8988T (cell line): Measurements from ENCODE around the gene HLA-DOA.
A peak's percentile ranks its signal among the peaks of the same experiment; 100 is the strongest.

Experiments used
- DNase-seq: peaks from one replicate; pipeline ENCODE4 v3.0.0; 2011

HLA-DOA gene

DNA sequence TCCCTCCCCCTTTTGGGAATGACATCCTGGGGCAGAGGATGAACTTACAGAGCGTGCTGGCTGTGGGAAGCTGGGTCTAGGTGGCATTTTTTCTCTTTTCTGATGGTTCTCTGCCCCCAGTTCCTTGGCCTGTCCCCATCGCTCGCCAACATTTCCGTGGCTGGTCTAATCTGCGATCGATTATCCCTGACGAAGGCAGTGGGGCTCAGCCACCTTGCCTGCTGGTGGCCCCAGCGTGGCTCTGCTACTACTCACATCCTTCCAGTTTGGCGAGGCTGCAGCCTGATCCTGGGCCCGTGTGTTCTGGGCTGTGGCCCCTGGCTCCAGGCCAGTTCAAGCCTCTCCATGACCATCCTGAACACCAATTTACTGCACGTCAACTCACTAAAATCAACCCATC lies 6.4 kb upstream of the HLA-DOA start:
- DNase-seq: no peak

DNA sequence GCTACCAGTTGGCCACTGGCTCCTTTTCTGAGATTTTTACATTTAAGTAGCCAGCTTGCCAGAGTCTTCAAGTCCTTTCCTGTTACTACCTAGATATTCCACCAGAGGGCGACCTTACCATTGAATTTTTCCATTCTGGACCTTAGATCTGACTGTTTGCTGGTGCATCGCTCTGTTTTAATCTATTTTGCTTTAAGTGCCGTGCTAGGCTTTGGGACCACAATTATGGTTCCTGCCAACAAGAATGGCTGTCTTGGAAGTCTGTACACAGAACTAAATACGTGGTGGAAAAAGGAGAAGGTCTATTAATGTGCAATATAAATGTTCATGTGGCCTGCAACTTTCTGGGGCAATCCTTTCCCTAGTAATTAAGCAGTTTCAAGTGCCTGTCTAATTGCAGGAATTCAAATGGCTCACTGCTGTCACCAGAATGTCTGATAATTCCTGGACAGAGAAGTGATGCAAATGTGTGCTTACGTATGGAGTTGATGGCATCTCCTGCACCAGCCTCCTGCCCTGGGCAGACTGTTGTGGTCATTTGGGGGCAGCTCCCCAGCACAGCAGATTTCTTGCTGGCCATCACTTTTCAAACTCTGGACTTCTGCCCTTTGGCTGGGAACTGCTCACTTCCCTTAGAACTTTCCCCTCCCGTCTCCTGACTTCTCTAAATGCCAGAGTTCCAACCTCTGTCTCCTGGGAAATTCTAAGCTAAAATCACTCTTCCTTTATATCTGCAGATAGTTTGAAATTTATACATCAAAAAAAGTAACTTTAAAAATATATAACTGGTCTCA lies 5.6 kb upstream of the HLA-DOA start:
- peak; percentile 38 for DNase-seq

DNA sequence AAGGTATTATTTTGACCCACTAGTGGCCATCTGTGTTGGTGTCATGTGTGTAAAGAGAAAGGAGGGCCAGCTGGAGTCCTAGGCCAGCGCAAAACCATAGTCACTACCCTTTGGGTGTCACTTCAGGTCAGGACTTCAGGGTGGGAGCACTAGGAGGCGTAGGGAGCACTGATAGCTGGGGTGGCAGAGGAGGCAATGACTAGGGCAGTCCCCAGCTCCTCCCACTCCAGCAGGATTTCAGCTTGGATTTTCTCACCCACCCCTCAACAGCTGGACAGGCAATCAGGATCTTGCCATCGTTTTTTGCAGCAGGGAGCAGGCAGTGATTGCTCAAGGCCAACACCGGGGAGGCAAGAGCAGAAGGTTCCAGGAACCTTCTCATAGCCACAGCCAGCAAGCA lies 4.2 kb upstream of the HLA-DOA start:
- no peak for DNase-seq

DNA sequence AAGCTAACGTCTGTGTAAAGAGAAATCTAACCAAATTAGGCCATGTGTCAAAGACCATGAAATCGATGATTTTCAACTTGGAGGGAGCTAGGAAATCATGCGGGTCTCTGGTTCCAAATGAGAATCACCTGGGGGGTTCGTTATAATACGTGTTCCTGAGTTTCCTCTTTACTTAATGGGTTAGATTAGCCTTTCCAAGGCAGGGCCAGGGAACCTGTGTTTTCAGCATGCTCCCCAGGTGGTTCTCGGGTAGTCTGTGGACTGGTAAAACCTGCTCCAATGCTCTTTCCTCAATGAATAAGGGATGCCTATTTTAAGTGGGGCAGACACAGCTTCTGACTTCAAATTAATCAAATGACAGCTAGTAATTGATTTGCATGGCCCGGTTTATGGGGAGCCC lies 965 bp upstream of the HLA-DOA start:
- no peak for DNase-seq

DNA sequence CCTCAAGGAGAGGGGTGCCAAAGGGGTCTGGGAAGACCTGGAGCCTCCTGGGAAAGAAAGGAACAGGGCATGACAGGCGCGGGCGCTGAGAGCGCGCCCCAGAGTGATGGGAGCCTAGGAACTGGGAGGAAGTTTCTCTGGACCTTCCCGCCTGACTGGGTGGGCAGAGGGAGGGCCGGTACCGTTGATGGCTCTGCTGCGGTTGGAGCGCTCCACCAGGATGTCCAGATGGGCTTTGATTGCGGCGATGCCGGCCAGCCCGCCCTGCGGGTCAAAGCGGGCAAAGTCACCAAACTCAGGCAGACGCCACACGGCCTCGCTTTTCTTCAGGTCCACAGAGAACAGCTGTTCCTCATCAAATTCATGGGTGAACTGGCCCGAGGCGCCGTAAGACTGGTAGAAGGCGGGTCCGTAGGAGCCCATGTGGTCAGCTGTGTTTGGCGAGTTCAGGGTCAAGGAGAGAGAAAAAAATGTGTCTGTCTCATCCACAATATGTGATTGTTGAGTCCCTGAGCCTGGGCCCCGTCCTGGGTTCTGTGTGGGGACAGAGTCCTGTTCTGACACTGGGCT lies 1.5 kb downstream of the HLA-DOA start:
- DNase-seq: no peak

DNA sequence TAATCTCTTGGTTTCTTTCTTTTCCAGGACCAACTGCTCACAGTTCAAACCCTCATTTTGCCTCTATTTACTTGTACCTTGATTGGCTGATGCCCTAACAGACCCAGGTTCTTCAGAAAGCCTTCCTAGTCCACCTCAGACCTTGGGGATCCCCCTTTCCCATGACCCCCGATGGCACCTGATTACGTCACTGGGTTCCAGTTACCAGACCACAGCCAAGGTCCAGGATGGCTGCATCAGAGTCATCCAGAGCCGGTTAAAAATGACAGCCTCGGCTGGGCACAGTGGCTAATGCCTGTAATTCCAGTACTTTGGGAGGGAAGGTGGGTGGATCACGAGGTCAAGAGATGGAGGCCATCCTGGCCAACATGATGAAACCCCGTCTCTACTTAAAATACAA lies 4.5 kb downstream of the HLA-DOA start:
- no peak for DNase-seq

DNA sequence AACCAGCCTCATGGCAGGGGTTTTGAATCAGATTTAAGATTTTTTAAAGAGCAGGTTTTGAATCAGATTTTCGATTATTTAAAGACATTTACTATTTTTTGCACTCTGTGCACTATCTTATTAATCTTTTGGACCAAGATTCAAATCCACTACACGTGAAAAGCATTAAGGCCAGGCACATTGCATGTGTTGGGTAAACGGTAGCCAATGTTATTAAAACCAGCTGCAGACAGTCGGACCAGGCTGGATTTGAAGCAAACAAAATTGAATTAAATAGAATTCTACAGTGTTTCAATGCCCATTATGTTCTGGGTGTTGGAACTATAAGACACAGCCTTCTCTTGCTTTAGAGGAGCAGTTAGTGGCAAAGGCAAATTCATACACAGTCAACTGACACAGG lies 7.7 kb downstream of the HLA-DOA start:
- no peak for DNase-seq

DNA sequence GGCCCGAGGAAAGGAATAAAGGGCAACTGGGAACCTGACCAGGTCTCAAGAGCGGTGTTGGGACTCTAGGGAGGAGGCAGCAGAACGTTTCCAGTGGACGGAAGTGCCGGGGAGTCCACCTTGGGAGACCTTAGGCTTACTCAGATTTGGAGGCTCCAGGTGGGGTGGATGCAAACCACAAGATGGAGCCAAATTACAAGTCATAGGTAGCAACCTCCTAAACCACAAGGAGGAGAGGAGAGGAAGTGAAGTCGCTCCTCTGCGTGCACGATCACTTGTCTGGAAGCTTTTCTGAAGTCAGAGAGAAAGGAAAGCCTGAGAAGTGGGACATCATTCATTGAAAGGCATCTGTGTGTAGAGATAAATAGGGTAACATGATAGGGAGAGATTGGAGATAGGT lies 9.3 kb downstream of the HLA-DOA start:
- DNase-seq: peak; percentile 32

- DNase-seq: no peak
Measured at GRCh38 chr6:32995448-32995847, 13.9 kb downstream of the HLA-DOA start.

DNA sequence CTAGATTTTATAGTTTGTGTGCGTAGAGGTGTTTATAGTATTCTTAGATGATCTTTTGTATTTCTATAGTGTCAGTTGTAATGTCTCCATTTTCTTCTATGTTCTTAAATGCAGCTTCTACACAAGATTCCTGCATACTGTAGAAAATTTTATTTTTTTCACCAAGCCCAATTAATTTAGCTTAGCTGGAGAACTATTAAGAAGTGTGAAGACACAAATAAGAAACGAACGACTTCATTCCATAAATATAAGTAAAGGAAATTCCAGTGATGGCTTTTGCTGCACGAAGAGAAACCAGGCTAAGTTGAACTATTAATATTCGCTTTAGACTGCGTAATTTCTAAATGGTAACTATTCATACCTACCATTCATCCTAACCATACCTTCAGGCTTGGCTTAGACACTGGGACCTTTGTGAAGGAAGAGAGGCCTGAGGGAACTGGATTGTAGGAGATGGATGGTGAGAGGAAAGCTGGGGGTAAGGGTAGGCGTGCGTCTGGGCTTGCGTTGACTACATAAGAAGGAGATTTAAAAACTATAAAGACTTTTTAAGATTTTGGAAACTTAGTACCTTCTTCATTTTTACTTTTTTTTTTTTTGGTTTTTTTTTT lies 15.9 kb downstream of the HLA-DOA start:
- no peak for DNase-seq

- no peak for DNase-seq
Measured at GRCh38 chr6:32991972-32992371, 17.4 kb downstream of the HLA-DOA start.

DNA sequence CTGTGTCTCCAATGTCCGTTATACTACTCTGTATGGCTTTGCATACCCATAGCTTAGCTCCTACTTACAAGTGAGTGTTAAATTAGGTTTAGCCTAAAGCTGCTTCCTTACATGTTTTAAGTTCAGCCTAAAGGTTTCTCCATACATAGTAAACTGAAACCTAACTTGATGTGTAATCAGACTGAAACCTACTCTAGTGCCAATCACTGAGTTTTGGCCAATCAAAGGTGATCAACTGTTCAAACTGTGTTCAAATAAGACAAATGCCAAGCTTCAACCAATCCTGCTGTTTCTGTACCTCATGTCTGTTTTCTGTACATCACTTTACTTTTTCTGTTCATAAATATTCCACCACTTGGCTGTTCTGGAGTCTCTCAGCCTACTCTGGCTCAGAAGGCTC lies 20.0 kb downstream of the HLA-DOA start:
- no peak for DNase-seq

DNA sequence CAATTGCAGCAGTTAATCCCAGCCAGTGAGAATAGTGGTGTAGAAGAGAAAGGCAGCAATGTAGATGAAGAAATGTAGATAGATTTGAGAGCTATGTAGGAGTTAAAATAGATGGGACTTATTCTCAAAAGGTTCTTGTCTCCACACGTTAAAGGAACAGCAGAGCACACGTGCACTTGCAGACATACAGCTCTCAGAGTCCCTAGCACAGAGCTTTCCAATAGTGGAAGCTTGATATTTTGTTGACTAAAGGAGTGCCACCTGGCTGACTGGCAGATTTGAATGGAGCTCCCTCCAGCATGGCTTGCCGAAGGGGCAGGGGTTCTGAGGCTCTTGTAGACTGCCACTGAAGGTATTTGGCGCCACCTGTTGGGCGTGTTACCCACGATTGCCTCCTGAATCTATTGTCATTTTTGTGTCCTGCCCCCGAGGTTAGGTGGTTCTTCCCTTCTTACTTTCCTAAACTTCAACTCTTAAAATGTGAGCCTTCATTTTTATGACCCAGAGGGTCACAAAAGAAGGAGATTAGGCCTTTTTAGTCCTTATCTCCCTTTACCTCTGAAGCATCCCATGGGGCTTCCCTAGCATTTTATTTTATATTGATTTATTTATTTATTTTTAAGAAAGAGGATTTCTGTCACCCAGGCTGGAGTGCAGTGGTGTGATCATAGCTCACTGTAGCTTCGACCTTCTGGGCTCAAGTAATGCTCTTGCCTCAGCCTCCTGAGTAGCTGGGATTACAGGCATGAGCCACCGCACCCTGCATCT lies 24.6 kb downstream of the HLA-DOA start:
- DNase-seq: no peak

DNA sequence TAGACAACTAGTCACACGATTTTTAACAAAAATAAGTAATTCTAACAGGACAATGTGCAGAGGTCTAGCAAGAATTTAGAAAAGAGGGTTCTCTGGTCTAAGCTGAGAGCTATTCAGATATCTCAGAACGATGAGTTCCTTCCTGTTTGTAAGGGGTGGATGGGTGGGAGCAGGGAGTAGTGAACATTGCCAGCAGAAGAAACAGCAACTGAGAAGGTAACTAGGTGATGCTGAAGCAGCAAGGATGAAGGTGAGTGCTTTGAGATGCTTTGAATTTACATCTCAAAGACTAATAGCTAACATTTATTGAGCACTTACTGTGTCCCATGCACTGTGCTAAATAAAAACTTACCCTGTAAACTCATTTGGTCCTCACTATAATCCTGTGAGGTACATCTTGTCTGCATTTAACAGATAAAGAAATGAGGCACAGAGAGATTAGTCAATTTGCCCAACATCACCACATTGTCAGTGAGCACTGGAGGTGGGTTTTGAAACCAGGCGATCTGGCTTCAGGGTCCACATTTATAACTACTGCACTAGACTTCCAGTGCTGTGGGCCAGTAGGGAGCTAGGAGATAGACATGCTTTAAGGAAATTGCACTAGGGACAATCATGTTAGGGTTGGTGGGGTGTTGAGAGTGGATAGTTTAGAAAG lies 25.3 kb downstream of the HLA-DOA start:
- DNase-seq: no peak

- DNase-seq: no peak
Measured at GRCh38 chr6:32983493-32983848, 25.9 kb downstream of the HLA-DOA start.

DNA sequence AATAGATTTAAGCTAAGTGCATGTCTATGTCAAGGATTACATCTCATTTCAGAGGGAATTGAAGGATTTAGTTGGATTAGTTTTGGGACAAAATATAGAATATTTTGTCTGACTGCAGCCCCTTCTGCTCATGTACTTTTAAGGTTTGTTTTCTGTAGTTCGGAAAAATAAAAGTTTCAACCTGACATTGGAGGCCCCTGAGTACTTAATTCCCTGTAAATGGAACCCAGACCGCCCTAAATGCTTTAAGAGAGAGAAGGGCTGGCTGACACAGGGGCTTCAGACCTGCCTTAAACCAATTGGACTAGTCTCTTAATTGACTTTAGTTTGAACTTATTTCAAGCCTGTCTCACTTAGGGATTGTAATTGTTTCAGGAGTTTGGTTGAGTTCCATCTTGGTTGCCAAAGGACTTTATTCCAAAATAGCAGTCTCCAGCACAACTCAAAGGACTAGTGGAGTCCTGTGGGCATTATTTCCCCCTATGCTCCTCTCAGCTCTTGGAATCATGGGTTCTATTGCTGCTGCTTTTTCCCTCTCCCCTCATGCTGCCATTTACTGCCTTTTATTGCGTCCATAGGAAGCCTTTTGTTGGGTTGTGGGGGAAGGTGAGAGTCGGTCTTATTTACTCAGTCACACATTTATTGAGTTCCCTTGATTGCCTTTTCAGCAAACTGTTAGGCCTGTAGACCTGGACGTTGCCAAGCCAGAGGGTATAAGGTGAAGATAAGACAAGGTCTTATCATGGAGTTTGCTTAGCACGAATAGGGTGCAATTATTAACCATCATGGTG lies 26.5 kb downstream of the HLA-DOA start:
- no peak for DNase-seq

- DNase-seq: no peak
Measured at GRCh38 chr6:32982084-32982701, 27.2 kb downstream of the HLA-DOA start.

DNA sequence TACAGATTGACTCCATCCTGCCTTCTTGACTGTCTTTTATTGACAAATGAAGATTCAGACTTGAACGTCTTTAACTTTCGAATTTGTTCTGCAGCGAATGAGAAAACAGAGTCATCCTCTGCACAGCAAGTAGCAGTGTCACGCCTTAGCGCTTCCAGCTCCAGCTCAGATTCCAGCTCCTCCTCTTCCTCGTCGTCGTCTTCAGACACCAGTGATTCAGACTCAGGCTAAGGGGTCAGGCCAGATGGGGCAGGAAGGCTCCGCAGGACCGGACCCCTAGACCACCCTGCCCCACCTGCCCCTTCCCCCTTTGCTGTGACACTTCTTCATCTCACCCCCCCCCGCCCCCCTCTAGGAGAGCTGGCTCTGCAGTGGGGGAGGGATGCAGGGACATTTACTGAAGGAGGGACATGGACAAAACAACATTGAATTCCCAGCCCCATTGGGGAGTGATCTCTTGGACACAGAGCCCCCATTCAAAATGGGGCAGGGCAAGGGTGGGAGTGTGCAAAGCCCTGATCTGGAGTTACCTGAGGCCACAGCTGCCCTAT lies 28.8 kb downstream of the HLA-DOA start:
- no peak for DNase-seq

GRCh38 chr6:32979720-32980487 lies 29.5 kb downstream of the HLA-DOA start:
- no peak for DNase-seq

DNA sequence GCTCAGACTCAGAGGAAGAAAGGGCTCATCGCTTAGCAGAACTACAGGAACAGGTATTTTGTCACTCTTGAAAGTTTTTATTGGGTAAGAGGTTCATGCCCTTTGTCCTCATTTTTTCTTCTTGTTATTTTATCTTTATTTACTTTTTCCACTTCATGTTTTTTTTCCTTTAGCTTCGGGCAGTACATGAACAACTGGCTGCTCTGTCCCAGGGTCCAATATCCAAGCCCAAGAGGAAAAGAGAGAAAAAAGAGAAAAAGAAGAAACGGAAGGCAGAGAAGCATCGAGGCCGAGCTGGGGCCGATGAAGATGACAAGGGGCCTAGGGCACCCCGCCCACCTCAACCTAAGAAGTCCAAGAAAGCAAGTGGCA lies 31.5 kb downstream of the HLA-DOA start:
- no peak for DNase-seq
